DOHH2 (cell line): Measurements from ENCODE around the gene MUC15.

ENCODE experiments used
- H3F3A ChIP-seq: fragments of 200-600 bp; sonication (generic), shearing (Covaris generic); 2 replicates; pipeline ENCODE4 v1.6.0; 2016; ENCODE audit warnings: antibody characterized with exemption, mild to moderate bottlenecking; ENCODE audit not compliant: control insufficient read depth, insufficient read depth
- H3K27ac ChIP-seq: fragments of 200-600 bp; sonication (generic); 2 replicates; pipeline ENCODE4 v1.5.1; 2014; ENCODE audit warnings: low read depth, mild to moderate bottlenecking, low read length, moderate library complexity
- H3K27me3 ChIP-seq: fragments of 200-600 bp; sonication (generic); 2 replicates; pipeline ENCODE4 v1.6.1; 2014; ENCODE audit warnings: mild to moderate bottlenecking, low read length, mixed read lengths; ENCODE audit not compliant: control insufficient read depth
- H3K36me3 ChIP-seq: fragments of 200-600 bp; sonication (generic); 2 replicates; pipeline ENCODE4 v1.6.1; 2014; ENCODE audit warnings: mild to moderate bottlenecking, low read length, moderate library complexity, mixed read lengths; ENCODE audit not compliant: control insufficient read depth
- H3K4me1 ChIP-seq: fragments of 200-600 bp; sonication (generic); 2 replicates; pipeline ENCODE4 v1.6.1; 2014; ENCODE audit warnings: mild to moderate bottlenecking, low read length, mixed read lengths; ENCODE audit not compliant: control insufficient read depth
- H3K4me2 ChIP-seq: fragments of 200-600 bp; sonication (generic); 2 replicates; pipeline ENCODE4 v1.6.0; 2014; ENCODE audit warnings: mild to moderate bottlenecking, low read length, moderate library complexity
- H3K4me3 ChIP-seq: fragments of 200-600 bp; sonication (generic); 2 replicates; pipeline ENCODE4 v1.5.1; 2014; ENCODE audit warnings: mild to moderate bottlenecking, low read length, mixed read lengths
- H3K79me2 ChIP-seq: fragments of 200-600 bp; sonication (generic); 2 replicates; pipeline ENCODE4 v1.6.1; 2014; ENCODE audit warnings: mild to moderate bottlenecking, low read length, mixed read lengths; ENCODE audit not compliant: control insufficient read depth
- H3K9me2 ChIP-seq: fragments of 200-600 bp; sonication (generic); replicated peaks from 2 replicates; pipeline ENCODE4 v1.6.1; 2014; ENCODE audit warnings: mild to moderate bottlenecking, low read length, mixed read lengths; ENCODE audit not compliant: control insufficient read depth
- H3K9me3 ChIP-seq: fragments of 200-600 bp; sonication (generic); 2 replicates; pipeline ENCODE4 v1.6.1; 2014; ENCODE audit warnings: antibody characterized with exemption, low read length, mixed read lengths; ENCODE audit not compliant: control insufficient read depth, insufficient read depth
- H4K20me1 ChIP-seq: fragments of 200-600 bp; sonication (generic); 2 replicates; pipeline ENCODE4 v1.6.0; 2014; ENCODE audit warnings: low read depth, mild to moderate bottlenecking, antibody characterized with exemption, low read length, moderate library complexity; ENCODE audit not compliant: control insufficient read depth, insufficient read depth
- EZH2phosphoT487 ChIP-seq: fragments of 200-600 bp; sonication (generic); IDR thresholded peaks from 2 replicates; pipeline ENCODE4 v1.6.1; 2017; ENCODE audit warnings: borderline replicate concordance, mild to moderate bottlenecking, antibody characterized with exemption, low read length, moderate library complexity, mixed read lengths
- TF ChIP-seq, protein P1 (sequence below): fragments of 200-600 bp; sonication (generic); IDR thresholded peaks from one replicate; pipeline ENCODE4 v1.5.1; 2014; ENCODE audit warnings: antibody characterized with exemption, mild to moderate bottlenecking, low read depth, low read length; ENCODE audit not compliant: poor library complexity, severe bottlenecking

Gene MUC15

DNA sequence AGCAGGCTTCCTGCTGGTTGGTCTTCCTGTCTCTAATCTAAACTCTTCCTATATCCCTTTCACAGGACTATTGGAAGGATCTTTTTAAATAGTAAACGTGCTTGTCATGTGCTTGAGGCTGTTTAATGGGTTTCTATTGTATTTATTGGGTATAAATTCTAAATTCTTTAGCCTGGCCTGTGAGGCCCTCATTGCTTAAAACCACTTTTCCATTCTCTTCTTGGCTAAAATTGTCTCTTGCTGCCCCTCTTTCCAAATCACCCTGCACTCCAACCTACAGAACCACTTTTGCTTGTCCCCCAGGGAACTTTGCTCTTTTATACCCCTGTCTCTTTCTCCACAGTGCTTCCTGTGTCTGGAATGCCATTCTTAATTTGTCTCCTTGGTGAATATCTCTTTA, 46.4 kb upstream of the MUC15 start:
- TF ChIP-seq EZH2phosphoT487 = no peak
- TF ChIP-seq, protein P1, sequence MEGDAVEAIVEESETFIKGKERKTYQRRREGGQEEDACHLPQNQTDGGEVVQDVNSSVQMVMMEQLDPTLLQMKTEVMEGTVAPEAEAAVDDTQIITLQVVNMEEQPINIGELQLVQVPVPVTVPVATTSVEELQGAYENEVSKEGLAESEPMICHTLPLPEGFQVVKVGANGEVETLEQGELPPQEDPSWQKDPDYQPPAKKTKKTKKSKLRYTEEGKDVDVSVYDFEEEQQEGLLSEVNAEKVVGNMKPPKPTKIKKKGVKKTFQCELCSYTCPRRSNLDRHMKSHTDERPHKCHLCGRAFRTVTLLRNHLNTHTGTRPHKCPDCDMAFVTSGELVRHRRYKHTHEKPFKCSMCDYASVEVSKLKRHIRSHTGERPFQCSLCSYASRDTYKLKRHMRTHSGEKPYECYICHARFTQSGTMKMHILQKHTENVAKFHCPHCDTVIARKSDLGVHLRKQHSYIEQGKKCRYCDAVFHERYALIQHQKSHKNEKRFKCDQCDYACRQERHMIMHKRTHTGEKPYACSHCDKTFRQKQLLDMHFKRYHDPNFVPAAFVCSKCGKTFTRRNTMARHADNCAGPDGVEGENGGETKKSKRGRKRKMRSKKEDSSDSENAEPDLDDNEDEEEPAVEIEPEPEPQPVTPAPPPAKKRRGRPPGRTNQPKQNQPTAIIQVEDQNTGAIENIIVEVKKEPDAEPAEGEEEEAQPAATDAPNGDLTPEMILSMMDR = no peak
- Histone ChIP-seq H3K9me3 (no peaks in the 10 kb centered on the region), H3K27ac (no peak overlapping the region), H3K27me3 (no peaks in the 10 kb centered on the region), H4K20me1 (no peaks in the 10 kb centered on the region), H3K4me3 (no peak overlapping the region), H3K9me2 (no peaks in the 10 kb centered on the region), H3K4me1 (no peaks in the 10 kb centered on the region), H3K79me2 (no peaks in the 10 kb centered on the region), H3F3A (no peaks in the 10 kb centered on the region), H3K4me2 (no peak overlapping the region), H3K36me3 (no peaks in the 10 kb centered on the region)

DNA sequence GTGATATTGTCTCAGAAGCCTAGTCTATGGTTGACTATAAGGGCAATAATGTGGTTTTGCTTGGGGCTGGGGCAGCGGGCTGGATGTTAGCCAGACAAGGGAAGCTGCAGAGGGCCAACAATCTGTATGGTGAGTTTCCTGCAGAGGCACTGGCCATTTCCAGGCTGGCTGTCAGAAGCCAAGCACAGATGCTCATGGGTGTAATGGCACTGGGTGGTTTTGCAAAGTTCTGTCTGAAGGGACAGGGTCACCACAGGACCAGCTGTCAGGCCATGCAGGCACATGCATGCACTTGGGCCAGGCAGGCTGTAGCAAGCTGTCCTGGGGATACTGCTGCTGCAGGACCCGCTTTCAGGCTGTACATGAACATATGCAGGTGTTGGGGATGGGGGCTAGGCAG, 41.7 kb upstream of the MUC15 start:
- H4K20me1 ChIP-seq = no peaks in the 10 kb centered on the region
- H3K9me2 ChIP-seq = no peaks in the 10 kb centered on the region
- H3K27ac ChIP-seq = no peak overlapping the region

GRCh38 chr11:26608507-26609146, 36.6 kb upstream of the MUC15 start:
- no peaks in the 10 kb centered on the region for H3K36me3 ChIP-seq
- no peak overlapping the region for H3K4me2 ChIP-seq
- H3K79me2 ChIP-seq = no peaks in the 10 kb centered on the region
- H3K4me3 ChIP-seq = no peak overlapping the region
- no peaks in the 10 kb centered on the region for H3K4me1 ChIP-seq
- no peaks in the 10 kb centered on the region for H3K9me2 ChIP-seq
- H3K27me3 ChIP-seq = no peaks in the 10 kb centered on the region
- TF ChIP-seq, protein P1 = no peak
- H3K9me3 ChIP-seq = no peaks in the 10 kb centered on the region
- no peak overlapping the region for H3K27ac ChIP-seq
- no peaks in the 10 kb centered on the region for H4K20me1 ChIP-seq
- no peaks in the 10 kb centered on the region for H3F3A ChIP-seq

More for the DNA sequence above, 41.7 kb upstream of the MUC15 start:
- no peak overlapping the region for H3K4me3 ChIP-seq
- no peaks in the 10 kb centered on the region for H3K4me1 ChIP-seq
- H3F3A ChIP-seq = no peaks in the 10 kb centered on the region
- H3K36me3 ChIP-seq = no peaks in the 10 kb centered on the region
- H3K4me2 ChIP-seq = no peak overlapping the region
- no peaks in the 10 kb centered on the region for H3K9me3 ChIP-seq
- H3K79me2 ChIP-seq = no peaks in the 10 kb centered on the region
- no peak for TF ChIP-seq EZH2phosphoT487
- TF ChIP-seq, protein P1 = no peak
- no peaks in the 10 kb centered on the region for H3K27me3 ChIP-seq
